ENCODE measurements around the gene AGTR1.

DNA sequence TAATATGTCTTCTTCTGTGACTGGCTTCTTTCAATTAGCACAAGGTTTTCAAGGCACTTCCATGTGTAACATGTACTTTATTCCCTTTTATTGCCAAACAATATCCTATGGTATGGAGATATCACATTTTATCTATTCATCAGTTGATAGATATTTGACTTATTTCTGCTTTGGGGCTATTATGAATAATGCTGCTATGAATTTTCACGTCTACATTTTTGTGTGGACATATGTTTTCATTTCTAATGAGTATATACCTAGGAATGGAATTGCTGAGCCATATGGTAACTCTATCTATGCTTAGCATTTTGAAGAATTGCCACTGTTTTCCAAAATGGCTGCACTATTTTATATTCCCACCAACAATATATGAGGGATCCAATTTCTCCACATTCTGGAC is 3.6 kb upstream of the AGTR1 start:
- TF ChIP-seq CTCF (IDR thresholded peaks at IDR 0.05) (no peak), POLR2A (IDR thresholded peaks at IDR 0.05) (no peak)
